ENCODE measurements around the gene QRICH2. TPM values are rescaled to one million over a fixed set of nuclear protein-coding genes. Genes with fewer than 3 reads are reported as not detected.

The QRICH2 gene
- total and polyA plus RNA-seq, 9 of the 15 experiments (the other 6 are each of a cell fraction or from before 2014, with no cell fraction given): 0.03 to 1.6 (median 0.81) TPM

GRCh38 chr17:76239538-76240274 is 68.4 kb downstream of the QRICH2 start (continued):
- TF ChIP-seq ZNF431 (CRISPR knock-in tag; IDR thresholded peaks at IDR 0.05): 0 out of 2 replicates have a peak, but pooled peaks have one; percentile 38
- peak; percentile 61; the same call in 1 of the 2 replicates for TF ChIP-seq CTBP1 (IDR thresholded peaks at IDR 0.05; ENCODE audit: borderline replicate concordance)
- TF ChIP-seq RBBP5 (IDR thresholded peaks at IDR 0.05; ENCODE audit: borderline replicate concordance, insufficient read depth, low read length, poor library complexity, severe bottlenecking): peak; percentile 75
- TF ChIP-seq ZBTB33 (CRISPR knock-in tag; IDR thresholded peaks at IDR 0.05): no peak
- no peak for TF ChIP-seq PTRF (tag; IDR thresholded peaks at IDR 0.05)
- no peak for TF ChIP-seq ZNF780A (CRISPR knock-in tag; IDR thresholded peaks at IDR 0.05)
- no peak for TF ChIP-seq ELF2 (CRISPR knock-in tag; IDR thresholded peaks at IDR 0.05)
- TF ChIP-seq U2AF2 (optimal IDR thresholded peaks at IDR 0.05; ENCODE audit: low read depth, low read length): no peak
- no peak for TF ChIP-seq SLC30A9 (CRISPR knock-in tag; IDR thresholded peaks at IDR 0.05)
- TF ChIP-seq SAP30 (IDR thresholded peaks at IDR 0.05; ENCODE audit: borderline replicate concordance, insufficient read depth, low read depth, low read length, poor library complexity, severe bottlenecking): peak; percentile 41
- no peak for TF ChIP-seq ZNF655 (CRISPR knock-in tag; IDR thresholded peaks at IDR 0.05)
- no peak for TF ChIP-seq ZNF398 (CRISPR knock-in tag; IDR thresholded peaks at IDR 0.05)
- TF ChIP-seq ZNF740 (CRISPR knock-in tag; IDR thresholded peaks at IDR 0.05): peak; percentile 64
- no peak for TF ChIP-seq ZNF740 (tag; IDR thresholded peaks at IDR 0.05)
- TF ChIP-seq E4F1 (CRISPR knock-in tag; IDR thresholded peaks at IDR 0.05; ENCODE audit: borderline replicate concordance): no peak
- peak; percentile 29 for TF ChIP-seq HNRNPLL (IDR thresholded peaks at IDR 0.05; ENCODE audit: low read depth, low read length, poor library complexity, severe bottlenecking)

All from K562 (cell line).